HG02610 (cell line): ENCODE data around the gene TBC1D22A.

Experiments
- ATAC-seq: cut with Tn5 transposase; IDR thresholded peaks from one replicate; pipeline ENCODE4 v1.9.1; 2021; ENCODE audit warnings: mild to moderate bottlenecking, moderate library complexity; ENCODE audit not compliant: unreplicated experiment

Gene TBC1D22A

DNA sequence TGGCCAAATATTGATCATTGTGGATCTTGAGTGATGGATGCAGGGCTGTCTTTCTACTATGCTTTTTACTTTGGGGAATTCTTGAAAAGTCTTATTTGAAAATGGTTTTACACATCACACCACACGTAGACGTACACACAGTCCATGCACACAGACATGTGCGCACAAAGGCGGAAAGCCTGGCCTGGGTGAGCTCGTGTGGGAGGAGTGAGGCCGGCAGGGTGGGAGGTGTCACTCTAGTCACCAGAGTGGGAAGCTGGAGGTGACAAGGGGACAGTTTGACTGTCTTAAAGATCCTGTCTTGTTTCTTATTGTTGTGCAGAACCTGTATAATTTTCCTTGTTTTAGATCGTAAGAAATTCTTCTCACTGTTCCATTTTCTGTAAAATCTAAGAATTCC is 326.9 kb downstream of the TBC1D22A start:
- ATAC-seq, result no peak

DNA sequence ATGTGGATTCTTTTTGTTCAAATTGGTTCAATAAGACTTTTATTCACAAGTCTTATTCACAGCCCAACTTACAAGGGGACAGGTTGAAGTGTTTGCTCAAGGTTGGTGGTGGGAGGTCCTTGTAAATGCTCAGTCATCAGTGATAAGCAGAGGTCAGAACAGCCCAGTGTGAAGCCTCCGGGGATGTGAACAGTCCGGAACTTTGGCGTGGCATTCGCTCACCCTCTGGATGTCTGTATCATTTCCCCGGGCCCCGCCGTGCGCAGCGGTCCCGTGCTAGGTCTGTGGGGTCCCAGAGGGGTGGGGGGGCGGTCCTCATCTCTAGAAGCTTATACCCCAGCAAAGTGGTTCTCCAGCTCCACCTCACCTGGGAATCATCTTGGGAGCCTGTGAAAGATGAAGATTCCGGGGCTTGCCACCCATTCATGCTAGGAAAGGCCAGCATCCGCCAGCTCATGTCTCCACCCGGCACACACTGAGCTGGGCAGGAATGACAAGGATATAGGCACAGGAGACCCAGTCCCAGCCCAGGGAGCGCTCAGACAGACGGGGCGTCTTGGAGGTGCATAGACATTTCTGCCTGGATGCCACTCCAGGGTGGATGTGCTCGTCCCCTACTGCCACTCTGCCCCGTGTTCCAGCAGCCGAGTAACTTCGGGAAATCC is 327.5 kb downstream of the TBC1D22A start:
- no peak for ATAC-seq

DNA sequence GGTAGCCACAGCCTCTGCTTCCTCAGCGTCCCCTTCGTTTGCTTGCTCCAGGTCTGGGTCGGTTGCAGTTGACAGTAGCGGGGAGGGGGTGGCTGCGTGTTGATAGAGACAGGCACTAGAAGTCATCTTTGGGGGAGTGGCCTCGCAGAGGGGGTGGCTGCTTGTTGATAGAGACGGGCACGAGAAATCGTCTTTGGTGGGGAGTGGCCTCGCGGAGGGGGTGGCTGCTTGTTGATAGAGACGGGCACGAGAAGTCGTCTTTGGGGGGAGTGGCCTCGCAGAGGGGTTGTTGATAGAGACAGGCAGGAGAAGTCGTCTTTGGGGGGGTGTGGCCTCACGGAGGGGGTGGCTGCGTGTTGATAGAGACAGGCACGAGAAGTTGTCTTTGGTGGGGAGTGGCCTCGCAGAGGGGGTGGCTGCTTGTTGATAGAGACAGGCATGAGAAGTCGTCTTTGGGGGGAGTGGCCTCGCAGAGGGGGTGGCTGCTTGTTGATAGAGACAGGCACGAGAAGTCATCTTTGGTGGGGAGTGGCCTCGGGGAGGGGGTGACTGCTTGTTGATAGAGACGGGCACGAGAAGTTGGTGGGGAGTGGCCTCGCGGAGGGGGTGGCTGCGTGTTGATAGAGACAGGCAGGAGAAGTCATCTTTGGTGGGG is 328.3 kb downstream of the TBC1D22A start:
- no peak for ATAC-seq

DNA sequence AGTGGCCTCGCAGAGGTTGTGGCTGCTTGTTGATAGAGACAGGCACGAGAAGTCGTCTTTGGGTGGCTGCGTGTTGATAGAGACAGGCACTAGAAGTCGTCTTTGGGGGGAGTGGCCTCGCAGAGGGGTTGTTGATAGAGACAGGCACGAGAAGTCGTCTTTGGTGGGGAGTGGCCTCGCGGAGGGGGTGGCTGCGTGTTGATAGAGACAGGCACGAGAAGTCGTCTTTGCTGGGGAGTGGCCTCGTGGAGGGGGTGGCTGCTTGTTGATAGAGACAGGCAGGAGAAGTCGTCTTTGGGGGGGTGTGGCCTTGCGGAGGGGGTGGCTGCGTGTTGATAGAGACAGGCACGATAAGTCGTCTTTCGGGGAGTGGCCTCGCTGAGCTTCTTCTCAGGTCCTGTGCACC is 328.8 kb downstream of the TBC1D22A start:
- ATAC-seq, result no peak

DNA sequence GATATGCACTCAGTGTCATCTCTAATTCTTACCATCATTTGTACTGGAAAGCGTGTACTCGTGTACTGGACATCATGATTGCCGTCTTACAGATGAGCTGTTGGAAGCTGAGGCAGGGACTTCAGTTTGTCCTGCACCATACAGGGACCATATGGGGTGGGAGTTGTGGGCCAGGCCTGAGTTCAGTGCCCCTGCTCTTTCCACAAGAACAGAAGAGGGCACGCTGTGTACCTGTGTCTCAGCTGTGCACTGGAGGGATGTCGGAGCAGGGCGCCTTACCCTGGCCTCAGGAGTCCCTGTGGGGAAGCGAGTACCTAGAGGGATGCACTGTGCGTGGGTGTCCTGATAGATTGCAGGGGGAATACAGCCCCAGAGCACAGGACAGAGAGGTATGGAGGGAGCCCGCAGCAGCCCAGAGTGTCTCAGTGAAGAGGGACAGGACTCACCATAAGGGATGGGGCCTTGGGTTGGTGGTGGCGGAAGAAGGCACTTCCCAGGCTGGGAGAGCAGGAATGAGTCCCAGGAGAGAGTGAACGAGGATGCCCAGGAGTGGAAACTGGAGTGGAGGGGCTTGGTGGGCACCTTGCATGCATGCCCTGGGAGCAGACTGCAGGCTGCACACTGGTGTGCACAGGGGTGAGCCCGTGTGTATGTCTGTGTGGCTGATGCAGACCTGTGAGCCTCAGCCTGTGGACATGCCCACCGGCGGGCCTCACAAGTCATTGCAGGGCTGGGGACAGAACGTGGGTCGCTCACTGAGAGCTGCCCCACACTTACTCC is 329.7 kb downstream of the TBC1D22A start:
- no peak for ATAC-seq

DNA sequence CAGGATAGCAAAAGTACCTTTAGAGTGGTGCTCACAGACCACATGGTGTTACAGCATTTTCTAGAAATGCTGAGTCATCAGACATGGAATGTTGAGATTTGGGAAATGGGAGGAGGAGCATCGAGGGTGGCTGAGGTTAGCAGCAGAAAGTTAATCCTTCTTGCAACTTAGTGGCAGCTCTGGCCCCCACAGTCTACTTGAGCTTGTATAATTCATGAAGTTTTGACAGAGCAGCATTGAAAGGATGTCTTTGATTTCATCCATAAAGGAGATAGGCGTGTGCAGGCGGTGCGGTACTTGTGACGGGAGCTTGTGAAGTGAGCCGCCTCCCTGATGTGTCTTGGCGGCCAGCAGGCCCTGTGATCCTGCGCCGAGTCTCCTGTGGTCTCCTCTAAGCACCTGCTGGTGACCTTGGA is 330.5 kb downstream of the TBC1D22A start:
- ATAC-seq, result no peak

DNA sequence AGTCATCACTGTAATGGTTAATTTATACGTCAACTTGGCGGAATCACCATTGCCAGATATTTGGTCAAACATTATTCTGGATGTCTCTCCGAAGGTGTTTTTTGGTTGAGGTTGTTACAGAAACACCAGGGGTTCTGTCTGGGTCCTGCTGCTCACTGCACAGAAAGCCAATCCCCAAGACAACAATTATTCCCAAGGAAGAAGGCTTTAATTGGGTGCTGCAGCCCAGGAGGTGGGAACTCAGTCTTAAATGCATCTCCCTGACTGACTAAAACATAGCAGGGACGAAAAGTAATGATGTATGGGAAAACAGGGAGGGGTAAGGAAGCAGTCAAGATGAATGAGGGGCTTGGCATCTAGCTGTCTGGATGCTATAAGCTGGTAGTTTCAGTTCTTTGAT is 331.3 kb downstream of the TBC1D22A start:
- no peak for ATAC-seq

DNA sequence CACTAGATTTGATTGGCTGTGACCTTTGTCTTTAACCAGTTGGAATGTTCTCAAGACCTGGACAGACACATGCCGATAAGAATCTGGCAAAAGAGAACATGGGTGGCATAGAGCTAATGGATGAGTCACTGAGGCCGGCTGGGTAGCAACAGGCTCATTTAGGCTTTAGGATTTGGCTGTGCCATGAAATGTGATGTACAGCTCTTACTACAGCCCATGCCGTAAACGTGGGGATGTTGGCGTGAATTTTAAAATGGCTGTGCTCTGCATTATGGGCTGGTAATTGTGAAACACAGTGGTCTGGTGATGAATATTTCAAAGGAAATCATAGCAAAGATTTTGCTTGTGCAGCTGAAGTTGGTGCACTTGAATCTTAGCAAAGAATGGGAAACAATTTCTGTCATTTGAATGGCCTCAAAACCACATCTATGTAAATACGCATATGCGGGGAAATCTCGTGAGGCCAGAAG is 332.4 kb downstream of the TBC1D22A start:
- no peak for ATAC-seq

DNA sequence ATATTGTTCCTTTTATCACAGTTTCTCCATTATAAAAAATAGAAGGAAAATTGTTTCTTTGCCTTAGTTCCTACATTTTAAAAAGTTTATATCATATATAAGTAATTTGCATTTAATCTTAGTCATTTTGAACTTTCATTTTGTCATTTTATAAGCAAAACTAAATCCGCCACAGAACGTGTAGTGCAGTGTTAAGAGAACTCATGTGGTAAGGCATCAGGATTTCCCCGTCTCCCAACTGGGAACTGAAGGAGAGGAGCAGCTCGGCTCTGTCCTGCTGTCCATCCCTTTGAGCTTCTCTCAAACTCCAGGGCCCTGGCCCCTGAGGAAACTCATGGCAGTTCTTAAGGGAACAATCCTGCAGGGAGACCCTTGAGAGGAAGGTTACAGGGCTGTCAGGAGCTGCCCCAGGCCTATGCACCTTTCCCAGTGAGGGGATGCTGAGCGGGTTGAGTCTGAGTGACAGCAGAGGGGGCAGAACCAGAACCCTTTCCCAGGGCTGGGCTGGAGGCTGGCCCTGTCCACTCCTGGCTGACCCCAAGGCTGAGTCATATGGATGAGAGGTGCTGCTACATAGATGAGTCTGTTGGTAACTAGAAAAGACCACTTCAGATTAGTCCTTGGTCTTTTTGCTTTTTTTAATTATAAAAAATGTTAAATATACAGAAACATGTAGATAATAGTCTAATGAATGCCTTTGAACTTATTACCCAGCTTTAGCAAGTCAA is 333.1 kb downstream of the TBC1D22A start:
- ATAC-seq, result no peak

DNA sequence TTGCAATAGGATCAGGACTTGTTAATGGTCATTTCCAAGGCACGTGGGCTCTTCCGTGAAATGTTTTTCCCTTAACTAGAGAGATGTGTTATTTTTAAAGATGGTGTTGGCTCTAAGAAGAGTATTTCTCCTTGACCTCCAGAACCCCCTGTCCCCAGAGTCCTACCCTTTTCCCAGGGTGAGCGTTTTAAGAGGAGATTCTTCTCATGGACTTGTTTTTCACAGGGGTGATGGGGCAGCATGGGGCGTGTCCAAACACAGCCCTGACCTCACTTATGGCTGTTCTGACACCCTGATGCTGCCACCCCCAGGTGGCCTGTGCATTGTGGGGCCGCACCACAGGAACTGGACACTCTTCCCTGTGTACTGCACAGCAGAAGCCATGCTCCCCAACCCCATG is 335.7 kb downstream of the TBC1D22A start:
- ATAC-seq, result no peak

DNA sequence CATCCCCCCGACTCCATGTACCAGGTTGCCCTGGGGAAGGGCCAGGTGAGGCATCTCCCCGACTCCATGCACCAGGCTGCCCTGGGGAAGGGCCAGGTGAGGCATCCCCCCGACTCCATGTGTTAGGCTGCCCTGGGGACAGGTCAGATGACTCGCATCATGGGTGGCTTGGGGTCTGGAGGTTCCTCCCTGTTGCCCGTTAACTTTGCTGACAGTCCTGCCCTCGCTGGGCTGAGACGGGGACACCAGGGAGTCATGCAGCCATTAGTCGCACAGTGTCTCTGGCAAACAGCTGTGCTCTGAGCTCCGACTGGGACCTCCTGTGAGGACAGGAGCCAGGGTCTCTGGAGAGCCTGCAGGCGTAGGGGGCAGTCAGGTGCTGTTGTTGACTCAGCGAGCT is 336.1 kb downstream of the TBC1D22A start:
- ATAC-seq, result no peak

DNA sequence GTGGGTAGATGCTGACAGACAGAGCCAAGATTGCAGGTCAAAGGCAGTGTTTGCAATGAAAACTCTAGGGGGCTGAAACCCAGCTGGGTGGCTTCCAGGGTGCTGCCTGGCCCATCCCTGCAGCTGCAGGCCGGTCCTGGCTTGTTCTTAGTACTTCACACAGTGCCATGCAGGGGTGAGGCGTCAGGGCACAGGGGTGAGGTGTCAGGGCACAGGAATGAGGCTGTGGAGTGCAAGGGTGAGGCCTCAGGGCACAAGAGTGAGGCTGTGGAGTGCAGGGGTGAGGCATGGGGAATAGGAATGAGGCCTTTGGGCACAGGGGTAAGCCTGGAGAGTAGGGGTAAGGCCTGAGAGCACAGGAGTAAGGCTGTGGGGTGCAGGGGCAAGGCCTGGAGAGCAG is 337.6 kb downstream of the TBC1D22A start:
- ATAC-seq, result no peak

DNA sequence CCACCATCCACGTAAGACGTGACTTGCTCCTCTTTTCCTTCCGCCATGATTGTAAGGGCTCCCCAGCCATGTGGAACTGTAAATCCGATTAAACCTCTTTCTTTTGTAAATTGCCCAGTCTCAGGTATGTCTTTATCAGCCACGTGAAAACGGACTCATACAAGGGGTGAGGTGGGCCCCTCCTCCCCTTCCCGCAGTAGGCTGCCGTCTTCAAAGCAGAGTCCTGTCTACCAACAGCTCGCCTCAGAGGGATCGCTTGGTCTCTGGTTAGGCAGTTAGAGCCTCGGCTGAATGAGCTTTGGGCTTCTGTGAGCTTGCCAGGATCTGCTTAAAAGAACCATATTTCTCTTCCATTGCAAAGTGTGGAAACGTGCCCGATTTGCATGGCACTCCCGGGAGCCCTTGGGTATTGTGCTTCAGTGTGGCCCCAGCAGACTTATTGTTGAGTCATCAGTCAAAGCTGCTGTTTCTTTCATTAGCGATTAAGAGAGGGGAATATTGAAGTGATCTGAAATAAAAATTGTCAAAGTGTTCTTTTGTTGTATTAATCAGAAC is 338.3 kb downstream of the TBC1D22A start:
- no peak for ATAC-seq

DNA sequence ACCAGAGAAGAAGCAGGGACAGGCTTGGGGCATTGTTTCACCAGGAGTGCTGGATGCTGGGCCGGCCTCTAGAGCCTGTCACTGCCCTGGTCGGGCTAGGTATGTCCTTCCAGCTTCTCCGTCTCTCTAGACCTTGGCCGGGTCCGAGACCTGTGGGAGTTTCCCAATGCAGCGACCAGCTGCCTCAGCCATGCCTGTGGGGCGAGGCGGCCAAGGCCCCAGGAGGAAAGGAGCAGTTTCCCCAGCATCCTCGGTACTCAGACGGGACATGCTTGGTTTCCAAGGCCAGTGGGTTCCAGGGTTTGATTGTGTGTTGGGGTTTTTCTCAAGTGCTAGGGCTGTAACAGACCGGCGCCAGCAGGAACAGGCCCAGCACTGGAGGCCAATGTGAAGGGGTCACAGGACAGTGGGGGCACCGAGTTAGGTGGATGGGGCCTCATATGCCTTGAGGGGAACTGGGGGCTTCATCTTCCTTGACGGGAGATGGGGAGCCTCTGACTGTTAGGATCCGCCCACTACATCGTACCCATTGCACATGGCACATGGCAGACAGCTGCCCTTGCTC is 339.0 kb downstream of the TBC1D22A start:
- ATAC-seq, result no peak

DNA sequence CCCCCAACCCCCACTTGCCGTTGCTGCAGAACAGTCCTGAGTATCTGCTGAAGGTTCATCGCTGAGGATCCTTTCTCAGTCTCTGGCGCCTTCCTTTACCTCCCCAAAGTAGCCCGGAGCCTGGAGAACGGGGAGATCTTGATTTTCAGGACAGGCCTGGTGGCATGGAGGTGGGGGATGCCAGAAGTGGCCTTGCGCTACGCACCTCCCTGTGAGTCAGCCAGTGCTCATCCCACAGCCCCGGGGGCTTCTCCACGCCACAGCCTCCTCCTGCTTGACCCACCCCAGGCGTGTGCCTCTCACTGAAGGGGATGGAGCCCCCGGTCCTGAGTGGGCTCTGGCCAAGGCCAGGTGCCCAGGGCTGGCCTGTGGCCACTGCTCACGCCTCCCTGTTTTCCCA is 339.6 kb downstream of the TBC1D22A start:
- no peak for ATAC-seq

DNA sequence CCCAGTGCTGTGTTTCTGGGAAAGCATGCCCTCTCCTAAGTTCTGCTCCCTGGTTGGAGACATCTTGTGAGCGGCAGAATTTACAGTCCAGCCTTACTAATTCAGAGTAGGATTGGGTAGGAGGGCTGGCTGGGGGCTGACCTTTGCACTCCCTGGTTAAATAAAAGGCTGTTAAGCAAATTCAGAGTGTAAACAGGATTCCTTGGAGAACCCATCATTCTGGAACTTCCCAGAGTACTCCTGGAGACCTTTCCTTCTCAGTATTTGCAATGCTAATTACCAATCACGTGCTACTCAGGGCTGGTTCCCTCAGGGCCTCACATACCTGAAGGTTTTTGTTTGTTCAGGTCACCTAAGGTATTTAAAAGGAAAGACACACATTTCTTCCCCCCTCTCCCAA is 340.2 kb downstream of the TBC1D22A start:
- ATAC-seq, result no peak

DNA sequence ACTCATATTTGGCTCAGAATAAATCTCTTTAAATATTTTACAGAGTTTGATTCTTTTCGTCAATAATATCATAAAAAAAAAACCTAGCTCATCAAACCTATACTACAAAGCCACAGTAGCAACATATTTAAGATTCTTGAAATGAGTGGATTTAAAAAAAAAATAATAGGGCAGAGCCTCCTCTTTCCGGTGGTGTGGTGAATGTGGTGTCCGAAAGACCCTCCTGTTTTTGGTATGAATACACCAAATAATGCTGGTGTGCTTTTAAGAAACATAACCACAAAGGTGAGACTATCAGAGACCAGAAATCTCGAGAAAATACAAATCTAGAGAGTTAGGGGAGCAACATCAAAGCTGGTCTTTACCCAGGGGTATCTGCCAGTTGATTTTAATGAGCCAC is 342.6 kb downstream of the TBC1D22A start:
- ATAC-seq, result no peak

DNA sequence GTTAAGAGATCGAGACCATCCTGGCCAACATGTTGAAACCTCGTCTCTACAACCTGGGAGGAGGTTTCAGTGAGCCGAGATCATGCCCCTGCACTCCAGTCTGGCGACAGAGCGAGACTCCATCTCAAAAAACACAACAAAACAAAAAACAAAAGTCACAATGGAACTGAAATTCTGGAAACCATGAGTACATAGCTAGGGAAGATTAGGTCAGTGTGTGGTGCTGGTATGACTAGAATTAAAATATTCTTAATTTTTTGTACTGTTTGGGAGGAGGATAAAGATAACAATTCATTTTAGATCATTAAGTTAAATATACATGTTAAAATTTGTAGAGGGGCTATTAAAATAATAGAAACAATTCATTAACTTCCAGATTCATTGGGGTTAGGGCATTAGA is 344.4 kb downstream of the TBC1D22A start:
- no peak for ATAC-seq

DNA sequence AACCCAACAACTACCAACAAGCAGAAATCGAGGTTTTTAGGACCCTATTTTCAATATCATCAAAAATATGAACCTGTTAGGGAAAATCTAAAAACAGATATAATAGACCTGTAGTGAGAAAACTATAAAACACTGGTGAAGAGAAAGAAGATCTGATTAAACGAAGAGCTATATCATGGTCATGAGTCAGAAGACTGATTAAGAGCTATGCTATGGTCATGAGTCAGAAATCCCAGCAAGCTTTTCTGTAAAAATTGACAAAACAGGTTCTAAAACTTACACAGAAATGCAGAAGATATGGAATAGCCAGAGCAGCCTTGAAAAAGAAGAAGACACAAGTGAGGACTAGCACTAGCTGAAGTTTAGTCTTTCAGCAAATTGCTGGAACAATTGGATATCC is 345.0 kb downstream of the TBC1D22A start:
- no peak for ATAC-seq

DNA sequence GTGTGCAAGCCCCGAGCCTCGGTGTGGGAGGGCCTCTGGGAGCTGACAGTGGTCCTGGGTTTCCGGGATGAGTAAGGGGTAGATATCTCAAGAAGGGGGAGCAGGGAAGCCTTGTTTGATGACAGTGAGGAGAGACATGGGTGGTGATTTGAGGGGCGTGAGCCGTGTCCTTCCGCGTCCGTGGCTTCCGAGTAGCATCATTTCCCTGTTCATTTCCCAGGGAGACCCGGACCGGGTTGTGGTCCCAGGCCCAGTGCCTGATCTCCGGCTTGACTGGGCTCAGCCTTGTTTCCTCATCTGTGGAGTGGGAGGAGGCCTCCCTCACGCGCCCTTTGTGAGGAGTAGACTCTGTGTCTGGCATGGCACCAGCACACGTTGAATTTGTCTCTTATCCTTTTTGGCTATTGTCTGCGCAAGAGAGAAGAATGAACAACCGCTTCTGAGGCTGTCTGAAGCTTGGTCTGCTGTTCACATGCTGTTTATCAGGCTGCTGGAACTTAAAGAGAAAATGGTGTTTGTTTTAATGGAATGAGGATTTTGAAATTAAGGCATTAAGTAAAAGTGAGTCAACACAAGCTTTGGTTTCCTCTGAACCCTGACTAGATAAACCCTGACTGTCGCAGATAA is 348.5 kb downstream of the TBC1D22A start:
- ATAC-seq, result no peak
